ENCODE data around the gene MACROH2A1. TPM values are rescaled to one million over a fixed set of nuclear protein-coding genes. Genes with fewer than 3 reads are reported as not detected.

MACROH2A1 gene
- polyA plus RNA-seq, 1 of the 3 experiments (the other 2 are of a cell fraction) = 165 TPM

DNA sequence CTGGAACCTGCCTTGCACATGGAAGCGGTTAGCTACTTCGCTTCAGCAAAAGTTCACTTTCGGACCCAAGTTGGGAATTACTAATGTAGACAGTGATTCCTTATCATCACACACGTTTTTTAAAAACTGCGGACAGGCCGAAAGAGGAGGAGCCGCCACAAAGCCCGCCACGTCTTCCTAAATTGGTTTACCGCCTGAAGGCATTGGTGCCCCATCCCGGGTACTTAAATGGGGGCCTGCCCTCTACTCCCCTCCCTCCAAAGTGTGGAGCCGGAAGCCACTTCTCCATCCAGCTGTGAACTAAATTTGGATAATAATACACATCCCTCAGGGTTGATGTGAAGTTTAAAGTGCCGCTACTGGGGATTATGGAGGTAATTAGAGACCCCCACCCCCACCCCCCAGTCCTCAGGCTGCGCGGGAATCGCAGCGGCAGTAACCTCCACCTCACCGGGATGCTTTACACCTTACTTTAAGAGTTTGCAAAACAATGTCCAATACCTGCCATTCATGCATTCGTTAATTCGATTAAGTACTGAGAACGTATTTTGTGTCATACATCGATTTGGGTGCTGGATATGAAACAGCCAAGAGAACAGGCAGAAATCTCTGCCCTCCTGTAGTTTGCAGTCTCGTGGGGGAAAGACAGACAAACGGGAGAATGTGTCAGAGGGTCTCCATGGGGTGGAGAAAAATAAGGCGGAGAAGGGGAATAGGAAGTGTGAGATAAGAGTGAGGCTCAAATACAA is 937 bp upstream of the MACROH2A1 start:
- peak overlapping the region; percentile 98 for H3K9ac ChIP-seq
- peak overlapping the region; percentile 90 to 95 for H3K4me3 ChIP-seq (ENCODE audit: low read depth in 2 of 2, low read length in 1 of 2)
- no peaks in the 10 kb centered on the region for H3K27me3 ChIP-seq (ENCODE audit: insufficient read depth)
- ChIA-PET CTCF (interaction anchor here (0.7 to 2.6 kb wide), 5 partner anchors 20 to 152 kb away, joined by 3 to 10 read pairs (median 3); no protein-coding TSS in a partner anchor), POLR2A (no interaction called here)
- H3K4me1 ChIP-seq (ENCODE audit: control insufficient read depth in 1 of 2, insufficient read depth in 2 of 2, low read depth in 1 of 2, low read length in 1 of 2) = peaks cover 0 to 29% of the 10 kb centered on the region in 2 experiments; a peak in 3 of 4 replicates
- no peaks in the 10 kb centered on the region for H3K36me3 ChIP-seq (replicated peaks in 1 of 2; ENCODE audit: control insufficient read depth in 1 of 2, insufficient read depth in 2 of 2, low read length in 1 of 2)
- peak overlapping the region; percentile 81 to 93; a peak in 3 of 4 replicates for H3K27ac ChIP-seq (ENCODE audit: low read depth in 2 of 2, low read length in 1 of 2)
- peaks cover 48% of the 10 kb centered on the region for H3K79me2 ChIP-seq (ENCODE audit: insufficient read depth)
- TF ChIP-seq, protein P1, sequence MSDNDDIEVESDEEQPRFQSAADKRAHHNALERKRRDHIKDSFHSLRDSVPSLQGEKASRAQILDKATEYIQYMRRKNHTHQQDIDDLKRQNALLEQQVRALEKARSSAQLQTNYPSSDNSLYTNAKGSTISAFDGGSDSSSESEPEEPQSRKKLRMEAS (IDR thresholded peaks at IDR 0.05; ENCODE audit: low read depth) = no peak
- TF ChIP-seq ELF1 (IDR thresholded peaks at IDR 0.05) = no peak
- no peak for TF ChIP-seq MXI1 (IDR thresholded peaks at IDR 0.05; ENCODE audit: low read depth, low read length)
- no peak for TF ChIP-seq TCF12 (IDR thresholded peaks at IDR 0.05)
- TF ChIP-seq, protein P2, sequence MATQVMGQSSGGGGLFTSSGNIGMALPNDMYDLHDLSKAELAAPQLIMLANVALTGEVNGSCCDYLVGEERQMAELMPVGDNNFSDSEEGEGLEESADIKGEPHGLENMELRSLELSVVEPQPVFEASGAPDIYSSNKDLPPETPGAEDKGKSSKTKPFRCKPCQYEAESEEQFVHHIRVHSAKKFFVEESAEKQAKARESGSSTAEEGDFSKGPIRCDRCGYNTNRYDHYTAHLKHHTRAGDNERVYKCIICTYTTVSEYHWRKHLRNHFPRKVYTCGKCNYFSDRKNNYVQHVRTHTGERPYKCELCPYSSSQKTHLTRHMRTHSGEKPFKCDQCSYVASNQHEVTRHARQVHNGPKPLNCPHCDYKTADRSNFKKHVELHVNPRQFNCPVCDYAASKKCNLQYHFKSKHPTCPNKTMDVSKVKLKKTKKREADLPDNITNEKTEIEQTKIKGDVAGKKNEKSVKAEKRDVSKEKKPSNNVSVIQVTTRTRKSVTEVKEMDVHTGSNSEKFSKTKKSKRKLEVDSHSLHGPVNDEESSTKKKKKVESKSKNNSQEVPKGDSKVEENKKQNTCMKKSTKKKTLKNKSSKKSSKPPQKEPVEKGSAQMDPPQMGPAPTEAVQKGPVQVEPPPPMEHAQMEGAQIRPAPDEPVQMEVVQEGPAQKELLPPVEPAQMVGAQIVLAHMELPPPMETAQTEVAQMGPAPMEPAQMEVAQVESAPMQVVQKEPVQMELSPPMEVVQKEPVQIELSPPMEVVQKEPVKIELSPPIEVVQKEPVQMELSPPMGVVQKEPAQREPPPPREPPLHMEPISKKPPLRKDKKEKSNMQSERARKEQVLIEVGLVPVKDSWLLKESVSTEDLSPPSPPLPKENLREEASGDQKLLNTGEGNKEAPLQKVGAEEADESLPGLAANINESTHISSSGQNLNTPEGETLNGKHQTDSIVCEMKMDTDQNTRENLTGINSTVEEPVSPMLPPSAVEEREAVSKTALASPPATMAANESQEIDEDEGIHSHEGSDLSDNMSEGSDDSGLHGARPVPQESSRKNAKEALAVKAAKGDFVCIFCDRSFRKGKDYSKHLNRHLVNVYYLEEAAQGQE (IDR thresholded peaks at IDR 0.05; ENCODE audit: low read depth, low read length) = no peak
- TF ChIP-seq, protein P3, sequence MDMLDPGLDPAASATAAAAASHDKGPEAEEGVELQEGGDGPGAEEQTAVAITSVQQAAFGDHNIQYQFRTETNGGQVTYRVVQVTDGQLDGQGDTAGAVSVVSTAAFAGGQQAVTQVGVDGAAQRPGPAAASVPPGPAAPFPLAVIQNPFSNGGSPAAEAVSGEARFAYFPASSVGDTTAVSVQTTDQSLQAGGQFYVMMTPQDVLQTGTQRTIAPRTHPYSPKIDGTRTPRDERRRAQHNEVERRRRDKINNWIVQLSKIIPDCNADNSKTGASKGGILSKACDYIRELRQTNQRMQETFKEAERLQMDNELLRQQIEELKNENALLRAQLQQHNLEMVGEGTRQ (IDR thresholded peaks at IDR 0.05; ENCODE audit: borderline replicate concordance, low read depth, low read length) = no peak
- no peaks in the 10 kb centered on the region for H3K9me3 ChIP-seq
- peak; percentile 31 for DNase-seq
- H3K9me2 ChIP-seq = no peaks in the 10 kb centered on the region
- peak overlapping the region; percentile 88 for H2AFZ ChIP-seq (ENCODE audit: low read depth)
- peaks cover 31% of the 10 kb centered on the region for H4K20me1 ChIP-seq (ENCODE audit: insufficient read depth)
- no peaks in the 10 kb centered on the region for H3F3A ChIP-seq (replicated peaks; ENCODE audit: insufficient read depth)
- peak overlapping the region; percentile 97 for H3K4me2 ChIP-seq
- WGBS (ENCODE audit: low lambda C conversion rate) = 57% methylated on average over 25 of the region's 25 CpGs

DNA sequence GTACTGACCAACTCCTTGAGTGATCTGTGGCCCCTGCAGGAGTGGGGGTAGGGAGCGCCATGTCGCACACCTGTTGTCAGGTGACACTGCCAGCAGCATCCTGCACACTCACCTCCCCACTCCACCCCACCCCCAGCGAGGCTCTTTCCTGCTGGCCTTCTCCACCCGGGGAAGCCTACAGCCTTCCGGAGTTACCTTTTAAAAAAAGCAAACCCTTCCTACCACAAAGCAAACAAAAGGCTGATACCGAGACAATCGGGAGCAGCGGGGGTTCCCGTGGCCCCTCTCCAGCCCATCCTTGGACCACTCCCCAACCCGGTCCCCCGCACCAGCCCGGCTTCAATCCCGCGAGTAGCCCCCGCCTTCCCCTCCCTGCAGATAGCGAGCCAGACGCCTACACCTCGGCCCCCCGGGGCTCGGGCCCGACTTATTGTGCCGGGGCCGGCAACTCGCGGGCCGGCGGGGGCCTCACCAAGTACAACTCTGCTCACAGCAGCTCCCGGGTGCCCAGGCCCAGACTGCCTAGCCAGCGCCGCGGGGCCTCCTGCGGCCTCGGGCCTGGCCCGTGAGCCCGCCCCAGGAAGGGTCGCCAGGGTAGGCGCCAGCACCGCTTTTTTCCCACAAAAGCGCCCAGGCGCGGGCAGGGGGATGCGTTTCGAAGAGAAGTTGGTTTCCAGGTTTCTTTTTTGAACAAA is 724 bp downstream of the MACROH2A1 start:
- Histone ChIP-seq H2AFZ (ENCODE audit: low read depth) (peak overlapping the region; percentile 48; the same call in 1 of the 2 replicates), H3K9me3 (no peaks in the 10 kb centered on the region), H3K9me2 (no peaks in the 10 kb centered on the region), H3K4me3 (ENCODE audit: low read depth in 2 of 2, low read length in 1 of 2) (peak overlapping the region; percentile 90 to 95), H3K36me3 (replicated peaks in 1 of 2; ENCODE audit: control insufficient read depth in 1 of 2, insufficient read depth in 2 of 2, low read length in 1 of 2) (peaks cover 0 to 5% of the 10 kb centered on the region in 2 experiments), H4K20me1 (ENCODE audit: insufficient read depth) (peaks cover 48% of the 10 kb centered on the region), H3K79me2 (ENCODE audit: insufficient read depth) (peaks cover 64% of the 10 kb centered on the region), H3F3A (replicated peaks; ENCODE audit: insufficient read depth) (no peaks in the 10 kb centered on the region), H3K27me3 (ENCODE audit: insufficient read depth) (no peaks in the 10 kb centered on the region), H3K4me2 (peak overlapping the region; percentile 97), H3K4me1 (ENCODE audit: control insufficient read depth in 1 of 2, insufficient read depth in 2 of 2, low read depth in 1 of 2, low read length in 1 of 2) (peaks cover 0 to 32% of the 10 kb centered on the region in 2 experiments; a peak in 3 of 4 replicates), H3K27ac (ENCODE audit: low read depth in 2 of 2, low read length in 1 of 2) (peak overlapping the region; percentile 65 to 93), H3K9ac (peak overlapping the region; percentile 98)
- WGBS (ENCODE audit: low lambda C conversion rate) = 0% methylated on average over 27 of the region's 43 CpGs
- DNase-seq = peak; percentile 74
- POLR2A ChIA-PET = no interaction called here
- CTCF ChIA-PET = interaction anchor here (1.1 to 2.6 kb wide), 3 partner anchors 26 to 365 kb away, joined by 3 to 10 read pairs (median 3); partner anchors contain the start of gene PITX1
- TF ChIP-seq, protein P4, sequence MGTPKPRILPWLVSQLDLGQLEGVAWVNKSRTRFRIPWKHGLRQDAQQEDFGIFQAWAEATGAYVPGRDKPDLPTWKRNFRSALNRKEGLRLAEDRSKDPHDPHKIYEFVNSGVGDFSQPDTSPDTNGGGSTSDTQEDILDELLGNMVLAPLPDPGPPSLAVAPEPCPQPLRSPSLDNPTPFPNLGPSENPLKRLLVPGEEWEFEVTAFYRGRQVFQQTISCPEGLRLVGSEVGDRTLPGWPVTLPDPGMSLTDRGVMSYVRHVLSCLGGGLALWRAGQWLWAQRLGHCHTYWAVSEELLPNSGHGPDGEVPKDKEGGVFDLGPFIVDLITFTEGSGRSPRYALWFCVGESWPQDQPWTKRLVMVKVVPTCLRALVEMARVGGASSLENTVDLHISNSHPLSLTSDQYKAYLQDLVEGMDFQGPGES (IDR thresholded peaks at IDR 0.05; ENCODE audit: low read depth, low read length) = no peak
- no peak for TF ChIP-seq RXRA (IDR thresholded peaks at IDR 0.05; ENCODE audit: borderline replicate concordance, low read depth)
- TF ChIP-seq, protein P5, sequence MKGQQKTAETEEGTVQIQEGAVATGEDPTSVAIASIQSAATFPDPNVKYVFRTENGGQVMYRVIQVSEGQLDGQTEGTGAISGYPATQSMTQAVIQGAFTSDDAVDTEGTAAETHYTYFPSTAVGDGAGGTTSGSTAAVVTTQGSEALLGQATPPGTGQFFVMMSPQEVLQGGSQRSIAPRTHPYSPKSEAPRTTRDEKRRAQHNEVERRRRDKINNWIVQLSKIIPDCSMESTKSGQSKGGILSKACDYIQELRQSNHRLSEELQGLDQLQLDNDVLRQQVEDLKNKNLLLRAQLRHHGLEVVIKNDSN (IDR thresholded peaks at IDR 0.05; ENCODE audit: borderline replicate concordance, low read depth) = no peak
- TF ChIP-seq GATA2 (CRISPR knock-in tag; IDR thresholded peaks at IDR 0.05) = no peak
- no peak for TF ChIP-seq ELF1 (IDR thresholded peaks at IDR 0.05)
- TF ChIP-seq FOXJ3 (CRISPR knock-in tag; IDR thresholded peaks at IDR 0.05) = no peak
- no peak for TF ChIP-seq POLR2AphosphoS5 (IDR thresholded peaks at IDR 0.05; ENCODE audit: low read depth, low read length)
- no peak for TF ChIP-seq RCOR1 (IDR thresholded peaks at IDR 0.05; ENCODE audit: low read length)
- TF ChIP-seq, protein P6, sequence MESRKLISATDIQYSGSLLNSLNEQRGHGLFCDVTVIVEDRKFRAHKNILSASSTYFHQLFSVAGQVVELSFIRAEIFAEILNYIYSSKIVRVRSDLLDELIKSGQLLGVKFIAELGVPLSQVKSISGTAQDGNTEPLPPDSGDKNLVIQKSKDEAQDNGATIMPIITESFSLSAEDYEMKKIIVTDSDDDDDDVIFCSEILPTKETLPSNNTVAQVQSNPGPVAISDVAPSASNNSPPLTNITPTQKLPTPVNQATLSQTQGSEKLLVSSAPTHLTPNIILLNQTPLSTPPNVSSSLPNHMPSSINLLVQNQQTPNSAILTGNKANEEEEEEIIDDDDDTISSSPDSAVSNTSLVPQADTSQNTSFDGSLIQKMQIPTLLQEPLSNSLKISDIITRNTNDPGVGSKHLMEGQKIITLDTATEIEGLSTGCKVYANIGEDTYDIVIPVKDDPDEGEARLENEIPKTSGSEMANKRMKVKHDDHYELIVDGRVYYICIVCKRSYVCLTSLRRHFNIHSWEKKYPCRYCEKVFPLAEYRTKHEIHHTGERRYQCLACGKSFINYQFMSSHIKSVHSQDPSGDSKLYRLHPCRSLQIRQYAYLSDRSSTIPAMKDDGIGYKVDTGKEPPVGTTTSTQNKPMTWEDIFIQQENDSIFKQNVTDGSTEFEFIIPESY (IDR thresholded peaks at IDR 0.05; ENCODE audit: borderline replicate concordance, low read depth) = no peak
- TF ChIP-seq, protein P1 (IDR thresholded peaks at IDR 0.05; ENCODE audit: low read depth) = no peak

Measured in SK-N-SH (cell line).